ENCODE measurements around the gene BORA. TPM values are rescaled to one million over a fixed set of nuclear protein-coding genes. Genes with fewer than 3 reads are reported as not detected.
"Not testable (repeated sequence)": the region's sequence is repeated elsewhere in the genome, so short reads cannot be mapped to it uniquely, and the experiment has no call there.

BORA gene
- total and polyA plus RNA-seq, 9 donors = 3.5 to 5.3 (median 4.5) TPM

DNA sequence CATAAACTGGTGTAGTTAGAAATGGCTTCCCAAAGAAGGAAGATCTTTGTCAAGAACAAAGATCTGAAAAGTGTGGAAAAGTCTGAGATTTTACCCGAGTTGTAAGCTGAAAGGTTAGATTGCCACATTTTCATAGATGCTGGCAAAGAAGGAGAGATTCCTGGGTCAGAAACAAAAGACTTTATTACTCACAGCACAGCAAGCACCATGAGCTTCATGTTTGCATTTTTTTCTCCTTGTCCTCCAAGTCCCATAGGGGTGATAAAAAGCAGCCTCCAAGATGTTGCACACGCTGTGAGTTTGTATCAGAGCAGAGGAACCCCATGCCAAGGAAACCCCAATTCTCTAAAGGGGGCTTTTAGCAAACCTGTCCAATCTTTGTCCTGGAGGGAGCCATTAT, 29.6 kb upstream of the BORA start:
- no peaks in the 10 kb centered on the region for H3K36me3 ChIP-seq (ENCODE audit: control insufficient read depth, insufficient read depth, low read length)

DNA sequence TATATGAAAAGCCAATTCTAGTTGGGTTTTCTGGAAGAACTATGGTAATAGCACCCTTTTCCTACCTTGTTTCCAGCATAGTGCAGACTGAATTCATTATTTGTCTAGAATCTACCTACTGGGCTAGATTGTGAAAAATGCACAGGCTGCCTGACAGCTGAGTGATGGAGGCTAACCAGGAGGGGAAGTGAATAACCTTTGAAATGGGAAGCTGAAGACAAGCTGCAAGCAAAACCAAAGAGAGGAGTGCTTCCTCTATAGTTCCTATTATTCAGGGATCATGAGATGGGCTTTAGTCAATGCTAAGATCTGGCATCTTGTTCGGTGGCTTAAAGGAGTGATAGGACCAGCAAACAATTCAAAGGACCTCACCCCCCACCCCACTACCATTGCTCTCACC, 27.2 kb upstream of the BORA start:
- Histone ChIP-seq H3K36me3 (ENCODE audit: control insufficient read depth, insufficient read depth, low read length) (no peaks in the 10 kb centered on the region), H3K27ac (ENCODE audit: low read length) (no peak overlapping the region), H3K9me3 (replicated peaks; ENCODE audit: control insufficient read depth, low read depth, low read length) (peaks cover 7% of the 10 kb centered on the region), H3K27me3 (ENCODE audit: control insufficient read depth, insufficient read depth, low read length) (no peaks in the 10 kb centered on the region), H3K4me1 (ENCODE audit: control insufficient read depth, insufficient read depth, low read length) (no peaks in the 10 kb centered on the region), H3K4me3 (ENCODE audit: low read length) (no peak overlapping the region)
- no CpG with 5 or more reads among the region's 1 CpG for WGBS (ENCODE audit: insufficient coverage)
- no peak for DNase-seq

More for the DNA sequence above, 29.6 kb upstream of the BORA start:
- WGBS (ENCODE audit: insufficient coverage) = no CpG with 5 or more reads among the region's 2 CpGs
- Histone ChIP-seq H3K27me3 (ENCODE audit: control insufficient read depth, insufficient read depth, low read length) (no peaks in the 10 kb centered on the region), H3K9me3 (replicated peaks; ENCODE audit: control insufficient read depth, low read depth, low read length) (peaks cover under 1% of the 10 kb centered on the region), H3K4me3 (ENCODE audit: low read length) (no peak overlapping the region), H3K4me1 (ENCODE audit: control insufficient read depth, insufficient read depth, low read length) (no peaks in the 10 kb centered on the region), H3K27ac (ENCODE audit: low read length) (no peak overlapping the region)
- no peak for DNase-seq

DNA sequence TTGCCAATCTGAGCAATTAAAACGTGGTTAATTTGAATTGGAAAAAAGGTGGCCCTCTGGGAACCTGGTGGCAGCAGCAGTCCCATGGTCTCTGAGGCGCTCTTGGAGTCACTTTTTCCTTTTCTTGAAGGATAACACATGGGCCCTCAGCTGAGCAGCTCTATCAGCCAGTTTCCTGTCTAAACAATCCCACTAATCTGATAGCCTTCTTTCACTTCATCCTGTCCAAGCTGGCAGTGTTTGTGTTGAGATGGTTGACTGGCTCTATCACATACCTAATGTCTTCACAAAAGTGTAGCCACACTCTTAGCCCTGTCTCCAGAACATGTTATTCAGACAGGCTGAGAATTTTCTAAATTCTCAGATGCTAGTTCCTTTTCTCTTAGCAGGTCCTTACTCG, 10.9 kb upstream of the BORA start:
- peaks cover 9% of the 10 kb centered on the region for H3K9me3 ChIP-seq (replicated peaks; ENCODE audit: control insufficient read depth, low read depth, low read length)
- no peak for DNase-seq
- no peaks in the 10 kb centered on the region for H3K4me1 ChIP-seq (ENCODE audit: control insufficient read depth, insufficient read depth, low read length)
- no peak overlapping the region for H3K4me3 ChIP-seq (ENCODE audit: low read length)
- 100% methylated on average over 2 of the region's 3 CpGs for WGBS (ENCODE audit: insufficient coverage)
- peaks cover 39% of the 10 kb centered on the region for H3K36me3 ChIP-seq (ENCODE audit: control insufficient read depth, insufficient read depth, low read length)
- H3K27me3 ChIP-seq (ENCODE audit: control insufficient read depth, insufficient read depth, low read length) = no peaks in the 10 kb centered on the region
- no peak overlapping the region for H3K27ac ChIP-seq (ENCODE audit: low read length)

DNA sequence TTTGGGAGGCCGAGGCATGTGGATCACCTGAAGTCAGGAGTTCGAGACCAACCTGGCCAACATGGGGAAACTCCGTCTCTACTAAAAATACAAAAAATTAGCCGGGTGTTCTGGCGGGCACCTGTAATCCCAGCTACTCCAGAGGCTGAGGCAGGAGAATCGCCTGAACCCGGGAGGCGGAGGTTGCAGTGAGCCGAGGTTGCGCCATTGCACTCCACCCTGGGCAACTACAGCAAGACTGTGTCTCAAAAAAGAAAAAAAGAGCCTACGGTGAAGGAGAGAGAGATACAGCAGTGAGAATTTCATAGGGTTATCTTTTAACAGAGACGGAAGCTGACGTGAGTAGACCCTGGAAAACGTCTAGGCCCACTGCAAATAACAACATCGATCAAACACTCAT, 1.5 kb upstream of the BORA start:
- peak overlapping the region; percentile 96 for H3K4me3 ChIP-seq (ENCODE audit: low read length)
- H3K4me1 ChIP-seq (ENCODE audit: control insufficient read depth, insufficient read depth, low read length); DNase-seq; H3K36me3 ChIP-seq (ENCODE audit: control insufficient read depth, insufficient read depth, low read length); H3K27me3 ChIP-seq (ENCODE audit: control insufficient read depth, insufficient read depth, low read length); H3K27ac ChIP-seq (ENCODE audit: low read length); H3K9me3 ChIP-seq (replicated peaks; ENCODE audit: control insufficient read depth, low read depth, low read length): not testable (repeated sequence)
- WGBS (ENCODE audit: insufficient coverage) = 91% methylated on average over 10 of the region's 15 CpGs

DNA sequence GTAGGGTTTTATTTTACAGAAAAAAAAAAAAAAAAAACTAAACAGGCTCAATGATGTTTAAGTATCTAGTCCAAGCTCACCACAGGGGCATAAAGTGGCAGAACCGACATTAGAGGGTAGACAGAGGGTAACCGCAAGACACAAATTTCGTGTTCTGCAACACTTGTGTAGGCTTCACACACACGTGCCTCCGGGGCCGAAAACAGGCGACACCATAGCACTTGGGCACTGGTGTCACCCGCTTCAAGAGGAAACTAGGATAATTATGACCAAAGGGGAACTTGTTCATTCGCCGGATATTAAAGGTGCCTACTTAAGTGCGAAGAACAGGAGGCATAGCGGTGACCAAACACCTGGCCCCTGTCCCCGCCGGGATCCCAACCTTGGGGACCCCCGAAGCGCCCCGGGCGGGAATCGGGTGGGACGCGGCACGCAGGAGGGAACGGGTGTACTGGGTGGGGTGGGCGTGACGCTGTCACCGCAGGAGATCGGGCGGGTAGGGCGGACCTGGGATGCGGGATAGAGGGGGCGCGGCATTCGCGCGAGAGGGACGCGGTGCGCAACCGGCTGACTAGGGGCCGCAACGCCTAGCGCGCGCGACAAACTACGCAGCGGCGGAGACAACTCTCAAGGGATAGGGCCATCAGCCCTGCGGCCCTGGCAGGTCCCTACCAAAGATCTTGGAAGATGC, 852 bp upstream of the BORA start:
- Histone ChIP-seq H3K36me3 (ENCODE audit: control insufficient read depth, insufficient read depth, low read length) (no peaks in the 10 kb centered on the region), H3K4me1 (ENCODE audit: control insufficient read depth, insufficient read depth, low read length) (peaks cover 6% of the 10 kb centered on the region), H3K27ac (ENCODE audit: low read length) (peak overlapping the region; percentile 70), H3K9me3 (replicated peaks; ENCODE audit: control insufficient read depth, low read depth, low read length) (no peaks in the 10 kb centered on the region), H3K27me3 (ENCODE audit: control insufficient read depth, insufficient read depth, low read length) (no peaks in the 10 kb centered on the region), H3K4me3 (ENCODE audit: low read length) (peak overlapping the region; percentile 96)
- WGBS (ENCODE audit: insufficient coverage) = 2% methylated on average over 49 of the region's 49 CpGs
- peak; percentile 33 for DNase-seq

DNA sequence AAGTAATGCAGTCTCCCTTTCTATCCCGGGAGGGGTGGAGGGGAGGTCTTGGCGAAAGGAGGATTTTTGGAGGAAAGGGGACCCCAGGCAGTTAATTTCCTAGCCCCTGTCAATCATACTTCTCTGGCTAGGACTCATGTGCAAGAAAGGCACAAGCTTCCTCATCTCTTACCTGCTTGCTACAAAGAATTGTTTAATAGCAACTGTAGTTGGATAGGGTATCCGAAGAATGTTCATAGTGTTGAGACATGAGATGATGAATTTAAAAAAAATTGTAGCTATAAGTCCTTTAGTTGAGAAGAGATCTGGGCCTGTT, 525 bp downstream of the BORA start:
- peaks cover 2% of the 10 kb centered on the region for H3K36me3 ChIP-seq (ENCODE audit: control insufficient read depth, insufficient read depth, low read length)
- no CpG with 5 or more reads among the region's 3 CpGs for WGBS (ENCODE audit: insufficient coverage)
- H3K4me3 ChIP-seq (ENCODE audit: low read length) = peak overlapping the region; percentile 96
- peaks cover 6% of the 10 kb centered on the region for H3K4me1 ChIP-seq (ENCODE audit: control insufficient read depth, insufficient read depth, low read length)
- no peaks in the 10 kb centered on the region for H3K27me3 ChIP-seq (ENCODE audit: control insufficient read depth, insufficient read depth, low read length)
- H3K27ac ChIP-seq (ENCODE audit: low read length) = no peak overlapping the region
- no peak for DNase-seq
- no peaks in the 10 kb centered on the region for H3K9me3 ChIP-seq (replicated peaks; ENCODE audit: control insufficient read depth, low read depth, low read length)

DNA sequence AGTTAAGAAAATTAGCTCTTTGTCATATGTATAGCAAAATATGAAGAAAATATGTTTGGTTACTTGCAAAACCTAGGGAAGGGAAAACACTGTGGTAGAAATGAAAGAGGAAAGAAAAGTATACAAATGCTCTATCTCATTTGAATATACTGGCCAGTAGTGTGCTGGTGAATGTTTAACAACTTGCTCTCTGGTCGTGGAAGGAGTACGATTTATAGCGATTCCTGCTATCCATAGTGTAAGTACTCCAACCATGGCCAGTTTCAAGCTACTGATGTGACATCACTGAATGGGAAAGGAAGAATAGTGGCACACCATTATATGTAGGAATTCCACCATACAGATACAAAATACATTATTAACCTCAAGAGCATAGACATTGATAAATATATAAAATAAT, 9.3 kb downstream of the BORA start:
- Histone ChIP-seq H3K9me3 (replicated peaks; ENCODE audit: control insufficient read depth, low read depth, low read length) (no peaks in the 10 kb centered on the region), H3K36me3 (ENCODE audit: control insufficient read depth, insufficient read depth, low read length) (peaks cover 19% of the 10 kb centered on the region), H3K4me1 (ENCODE audit: control insufficient read depth, insufficient read depth, low read length) (no peaks in the 10 kb centered on the region), H3K4me3 (ENCODE audit: low read length) (no peak overlapping the region), H3K27me3 (ENCODE audit: control insufficient read depth, insufficient read depth, low read length) (no peaks in the 10 kb centered on the region), H3K27ac (ENCODE audit: low read length) (no peak overlapping the region)
- no peak for DNase-seq
- WGBS (ENCODE audit: insufficient coverage) = no CpG with 5 or more reads among the region's 3 CpGs

DNA sequence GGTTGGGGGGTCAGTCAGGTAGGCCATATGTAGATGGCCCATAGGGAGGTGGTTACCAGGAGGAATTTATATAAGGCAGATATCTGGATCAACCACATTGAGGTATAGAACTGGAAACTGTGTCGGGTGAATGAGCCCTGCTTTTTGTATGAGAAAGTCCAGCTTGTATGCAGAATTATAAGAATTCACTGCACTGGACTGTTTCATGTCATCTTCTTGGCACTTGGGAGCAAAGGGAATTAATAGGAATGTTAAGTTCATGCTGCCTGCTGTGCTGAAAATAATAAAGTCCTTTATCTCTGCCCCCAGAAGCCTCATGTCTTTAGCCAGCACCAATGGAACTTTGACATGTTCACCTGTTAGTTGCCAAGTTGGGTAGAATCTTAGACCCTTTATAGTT, 12.3 kb downstream of the BORA start:
- peaks cover 20% of the 10 kb centered on the region for H3K36me3 ChIP-seq (ENCODE audit: control insufficient read depth, insufficient read depth, low read length)
- no peaks in the 10 kb centered on the region for H3K4me1 ChIP-seq (ENCODE audit: control insufficient read depth, insufficient read depth, low read length)
- H3K4me3 ChIP-seq (ENCODE audit: low read length) = no peak overlapping the region
- H3K9me3 ChIP-seq (replicated peaks; ENCODE audit: control insufficient read depth, low read depth, low read length) = no peaks in the 10 kb centered on the region
- WGBS (ENCODE audit: insufficient coverage) = 90% methylated on average over 1 of the region's 1 CpG
- H3K27ac ChIP-seq (ENCODE audit: low read length) = no peak overlapping the region
- DNase-seq = no peak
- H3K27me3 ChIP-seq (ENCODE audit: control insufficient read depth, insufficient read depth, low read length) = no peaks in the 10 kb centered on the region

DNA sequence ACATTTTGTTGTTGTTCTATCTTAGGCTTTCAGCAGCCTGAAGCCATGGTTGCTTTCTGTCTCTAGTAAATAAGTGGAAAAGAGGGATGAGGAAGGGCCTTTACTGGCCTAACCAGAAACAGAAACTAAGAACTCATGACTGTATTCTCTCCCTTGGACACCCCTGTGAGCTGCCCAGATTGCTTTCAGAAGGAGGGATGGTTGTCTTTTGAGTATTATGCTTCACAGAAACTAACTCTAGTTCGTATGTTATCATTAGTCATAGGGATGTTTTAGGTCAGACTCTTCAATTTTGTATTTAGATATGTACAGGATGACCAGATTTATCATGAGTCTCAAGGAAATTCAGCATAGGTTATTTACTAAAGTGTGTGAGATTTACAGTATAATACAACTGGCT, 17.5 kb downstream of the BORA start:
- Histone ChIP-seq H3K27me3 (ENCODE audit: control insufficient read depth, insufficient read depth, low read length) (no peaks in the 10 kb centered on the region), H3K36me3 (ENCODE audit: control insufficient read depth, insufficient read depth, low read length) (peaks cover 18% of the 10 kb centered on the region), H3K4me1 (ENCODE audit: control insufficient read depth, insufficient read depth, low read length) (no peaks in the 10 kb centered on the region), H3K9me3 (replicated peaks; ENCODE audit: control insufficient read depth, low read depth, low read length) (no peaks in the 10 kb centered on the region), H3K4me3 (ENCODE audit: low read length) (no peak overlapping the region), H3K27ac (ENCODE audit: low read length) (no peak overlapping the region)
- DNase-seq = no peak
- no CpG with 5 or more reads among the region's 1 CpG for whole genome bisulfite sequencing (ENCODE audit: insufficient coverage)

DNA sequence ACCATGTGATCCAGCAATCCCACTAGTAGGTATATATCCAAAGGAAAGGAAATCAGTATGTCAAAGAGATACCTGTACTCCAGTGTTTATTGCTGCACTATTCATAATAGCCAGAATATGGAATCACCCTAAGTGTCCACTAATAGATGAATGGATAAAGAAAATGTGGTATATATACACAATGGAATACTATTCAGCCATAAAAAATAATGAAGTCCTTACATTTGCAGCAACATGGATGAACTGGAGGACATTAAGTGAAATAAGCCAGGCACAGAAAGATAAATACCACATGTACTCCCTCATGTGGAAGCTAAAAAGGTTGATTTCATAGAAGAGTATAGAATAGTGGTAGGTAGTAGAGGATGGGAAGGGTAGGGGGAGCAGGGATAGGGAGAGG, 23.5 kb downstream of the BORA start:
- no peak overlapping the region for H3K27ac ChIP-seq (ENCODE audit: low read length)
- no peak overlapping the region for H3K4me3 ChIP-seq (ENCODE audit: low read length)
- no peaks in the 10 kb centered on the region for H3K4me1 ChIP-seq (ENCODE audit: control insufficient read depth, insufficient read depth, low read length)
- no peaks in the 10 kb centered on the region for H3K9me3 ChIP-seq (replicated peaks; ENCODE audit: control insufficient read depth, low read depth, low read length)
- no peak for DNase-seq
- H3K27me3 ChIP-seq (ENCODE audit: control insufficient read depth, insufficient read depth, low read length) = no peaks in the 10 kb centered on the region
- peaks cover 16% of the 10 kb centered on the region for H3K36me3 ChIP-seq (ENCODE audit: control insufficient read depth, insufficient read depth, low read length)

DNA sequence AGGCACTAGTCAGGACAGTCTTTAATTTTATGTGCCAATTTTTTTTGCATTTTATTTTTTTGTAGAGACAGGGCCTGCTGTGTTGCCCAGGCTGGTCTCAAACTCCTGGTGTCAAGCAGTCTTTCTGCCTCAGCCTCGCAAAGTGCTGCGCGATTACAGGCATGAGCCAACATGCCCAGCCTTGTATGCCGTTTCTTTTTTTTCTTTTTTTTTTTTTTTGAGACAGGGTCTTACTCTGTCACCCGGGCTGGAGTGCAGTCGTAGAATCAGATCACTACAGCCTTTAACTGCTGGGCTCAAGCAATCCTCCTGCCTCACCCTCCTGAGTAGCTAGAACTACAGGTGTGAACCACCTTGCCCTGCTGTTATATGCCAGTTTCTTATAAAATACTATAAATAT, 26.4 kb downstream of the BORA start:
- Histone ChIP-seq H3K4me3 (ENCODE audit: low read length) (no peak overlapping the region), H3K36me3 (ENCODE audit: control insufficient read depth, insufficient read depth, low read length) (peaks cover 17% of the 10 kb centered on the region), H3K9me3 (replicated peaks; ENCODE audit: control insufficient read depth, low read depth, low read length) (no peaks in the 10 kb centered on the region), H3K27ac (ENCODE audit: low read length) (no peak overlapping the region), H3K27me3 (ENCODE audit: control insufficient read depth, insufficient read depth, low read length) (no peaks in the 10 kb centered on the region), H3K4me1 (ENCODE audit: control insufficient read depth, insufficient read depth, low read length) (no peaks in the 10 kb centered on the region)
- DNase-seq = no peak
- WGBS (ENCODE audit: insufficient coverage) = 93% methylated on average over 4 of the region's 6 CpGs

Data from muscle of leg (tissue), 11 donors.